Sigmoid colon (tissue), 7 donors: ENCODE results near the gene BCAS3. TPM values are rescaled to one million over a fixed set of nuclear protein-coding genes. Genes with fewer than 3 reads are reported as not detected.

ENCODE experiments used
- DNase-seq: peaks from one replicate; pipeline ENCODE4 v3.0.0-alpha.2; 2019
- H3K27ac ChIP-seq, 4 donors: fragments of 200-600 bp; sonication (generic); one replicate each; pipeline ENCODE4 v1.5.1; 2016 to 2019; ENCODE audit warnings: mild to moderate bottlenecking in 1 of 4
- H3K27me3 ChIP-seq, 3 donors: fragments of 200-600 bp; sonication (generic); one replicate each; pipeline ENCODE4 v1.5.1; 2019; ENCODE audit warnings: mild to moderate bottlenecking in 1 of 3
- H3K36me3 ChIP-seq, 4 donors: fragments of 200-600 bp; sonication (generic); one replicate each; pipeline ENCODE4 v1.5.1; 2016 to 2019
- H3K4me1 ChIP-seq, 4 donors: fragments of 200-600 bp; sonication (generic); one replicate each; pipeline ENCODE4 v1.5.1; 2017 to 2019
- H3K4me3 ChIP-seq, 4 donors: fragments of 200-600 bp; sonication (generic); one replicate each; pipeline ENCODE4 v1.5.1; 2017 to 2019; ENCODE audit warnings: mild to moderate bottlenecking in 2 of 4, moderate library complexity in 1 of 4
- H3K9me3 ChIP-seq, 4 donors: fragments of 200-600 bp in 3 of 4; sonication (generic) in 3 of 4; one replicate each; pipeline versions ENCODE4 v1.5.1 to v1.6.1; 2013 to 2019
- CTCF ChIP-seq, 4 experiments: fragments of 450-650 bp in 3 of 4; fragments of 200-600 bp in 1 of 4; IDR thresholded peaks; one replicate each; pipeline ENCODE4 v1.5.1; 2016 to 2019; ENCODE audit warnings: antibody characterized with exemption in 4 of 4, mild to moderate bottlenecking in 3 of 4, moderate library complexity in 2 of 4
- EP300 ChIP-seq, 4 donors: sonication (generic); formaldehyde crosslinking; IDR thresholded peaks; one replicate each; pipeline ENCODE4 v1.6.1; 2017; ENCODE audit warnings: antibody characterized with exemption in 4 of 4
- POLR2A ChIP-seq, 2 donors: fragments of 450-650 bp; IDR thresholded peaks; one replicate each; pipeline ENCODE4 v1.6.1; 2016; ENCODE audit warnings: antibody characterized with exemption in 2 of 2, mild to moderate bottlenecking in 2 of 2, moderate library complexity in 2 of 2
- POLR2AphosphoS5 ChIP-seq, 4 donors: sonication (generic); formaldehyde crosslinking; IDR thresholded peaks; one replicate each; pipeline ENCODE4 v1.6.1; 2017; ENCODE audit warnings: antibody characterized with exemption in 4 of 4
- WGBS, 2 donors: extraction: QIAGEN DNeasy Blood & Tissue Kit; methylation state at CpG; one replicate each; pipeline ENCODE4 v1.1.7; 2013; 5-methylcytosine and 5-hydroxymethylcytosine counted together
- intact Hi-C: fragments of 100-400 bp; cut with DNase I; formaldehyde crosslinking; loops from one replicate; pipeline ENCODE4 v1.15.1; 2023
- polyA plus RNA-seq, 3 donors: library from polyadenylated mRNA; stranded (reverse); fragments of 200-250 nt; gene quantifications; one replicate each; pipeline ENCODE4 v1.2.3, GENCODE V29; 2013
- total RNA-seq, 4 donors: library from RNA; depleted of rRNA; stranded (reverse); fragments of >200 nt; gene quantifications; one replicate each; pipeline ENCODE4 v1.1.0, GENCODE V29; 2016
- donor health status: healthy with polysubstance abuse.
- donor health status: Bipolar disorder and iron deficiency.
- donor health status: healthy.

The BCAS3 gene
- total and polyA plus RNA-seq, 7 donors = 6.3 to 38.5 (median 28.5) TPM

- Histone ChIP-seq H3K9me3 (no peaks in the 10 kb centered on the region), H3K4me1 (peaks cover 0 to 51% (median 48%) of the 10 kb centered on the region in 4 donors), H3K4me3 (peak overlapping the region in 3 of 4 donors; percentile 24 to 38 (median 32)), H3K27ac (peak overlapping the region; percentile 32 to 92 (median 48)), H3K27me3 (peaks cover 59 to 76% (median 68%) of the 10 kb centered on the region in 3 donors), H3K36me3 (no peaks in the 10 kb centered on the region)
- TF ChIP-seq POLR2AphosphoS5 (IDR thresholded peaks at IDR 0.05) = no peak
- no peak for TF ChIP-seq CTCF (IDR thresholded peaks at IDR 0.05)
- TF ChIP-seq POLR2A (IDR thresholded peaks at IDR 0.05) = no peak
- no peak for TF ChIP-seq EP300 (IDR thresholded peaks at IDR 0.05)
- 3 to 4% methylated on average over 67 of the region's 67 CpGs for WGBS, 2 donors
- intact Hi-C loops = no loop called here
- no peak for DNase-seq
Observed at GRCh38 chr17:61397086-61397842, 719.6 kb downstream of the BCAS3 start.

GRCh38 chr17:61398721-61399130 is 721.1 kb downstream of the BCAS3 start:
- no peaks in the 10 kb centered on the region for H3K36me3 ChIP-seq
- TF ChIP-seq POLR2AphosphoS5 (IDR thresholded peaks at IDR 0.05) (peak in 1 of 4 donors; percentile 19), POLR2A (IDR thresholded peaks at IDR 0.05) (peak in 1 of 2 donors; percentile 4), CTCF (IDR thresholded peaks at IDR 0.05) (no peak)
- no peaks in the 10 kb centered on the region for H3K9me3 ChIP-seq
- 6% methylated on average over 34 of the region's 34 CpGs for WGBS, 2 donors
- no peak for DNase-seq
- H3K27ac ChIP-seq = peak overlapping the region; percentile 46 to 92 (median 51)
- peaks cover 70 to 90% (median 83%) of the 10 kb centered on the region in 3 donors for H3K27me3 ChIP-seq
- peak overlapping the region; percentile 23 to 46 (median 40) for H3K4me3 ChIP-seq
- H3K4me1 ChIP-seq = peaks cover 0 to 61% (median 57%) of the 10 kb centered on the region in 4 donors
- intact Hi-C loops = no loop called here

- no peaks in the 10 kb centered on the region for H3K36me3 ChIP-seq
- TF ChIP-seq POLR2A (IDR thresholded peaks at IDR 0.05) (no peak), EP300 (IDR thresholded peaks at IDR 0.05) (no peak), POLR2AphosphoS5 (IDR thresholded peaks at IDR 0.05) (peak in 2 of 4 donors; percentile 25 to 37)
- peaks cover 0 to 68% (median 63%) of the 10 kb centered on the region in 4 donors for H3K4me1 ChIP-seq
- 1 to 2% methylated on average over 98 of the region's 98 CpGs for WGBS, 2 donors
- peaks cover 77 to 97% (median 90%) of the 10 kb centered on the region in 3 donors for H3K27me3 ChIP-seq
- DNase-seq = peak; percentile 78
- H3K27ac ChIP-seq = peak within 1 kb of the TSS; percentile 46 to 92 (median 51)
- no peaks in the 10 kb centered on the region for H3K9me3 ChIP-seq
- intact Hi-C loops = loop anchor here (5.0 kb wide), 1 partner anchor 147 kb away; no protein-coding TSS in a partner anchor
- peak within 1 kb of the TSS; percentile 23 to 46 (median 40) for H3K4me3 ChIP-seq
Observed at GRCh38 chr17:61399131-61400065, 721.7 kb downstream of the BCAS3 start, which contains the start of gene TBX2. Gene TBX2 (plus strand): TSS chr17:61399843. CDS start chr17:61400177, 334 bp downstream.

DNA sequence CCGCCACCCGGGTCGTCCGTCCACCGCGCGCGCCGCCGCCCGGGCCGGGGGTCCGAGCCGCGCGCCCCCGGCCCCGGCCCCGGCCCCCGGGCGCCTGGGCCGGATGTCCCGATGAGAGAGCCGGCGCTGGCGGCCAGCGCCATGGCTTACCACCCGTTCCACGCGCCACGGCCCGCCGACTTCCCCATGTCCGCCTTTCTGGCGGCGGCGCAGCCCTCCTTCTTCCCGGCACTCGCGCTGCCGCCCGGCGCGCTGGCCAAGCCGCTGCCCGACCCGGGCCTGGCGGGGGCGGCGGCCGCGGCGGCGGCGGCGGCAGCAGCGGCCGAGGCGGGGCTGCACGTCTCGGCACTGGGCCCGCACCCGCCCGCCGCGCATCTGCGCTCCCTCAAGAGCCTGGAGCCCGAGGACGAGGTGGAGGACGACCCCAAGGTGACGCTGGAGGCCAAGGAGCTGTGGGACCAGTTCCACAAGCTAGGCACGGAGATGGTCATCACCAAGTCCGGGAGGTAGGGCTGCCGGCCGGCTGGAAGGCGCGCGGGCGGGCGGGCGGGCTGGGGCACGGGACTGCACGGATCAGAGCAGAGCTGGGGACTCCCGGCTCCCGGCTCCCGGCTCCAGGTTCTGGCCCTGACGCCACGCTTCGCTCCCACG is 722.5 kb downstream of the BCAS3 start:
- peak; percentile 60 for DNase-seq
- peak overlapping the region; percentile 7 to 92 (median 38) for H3K27ac ChIP-seq
- peaks cover 0 to 76% (median 71%) of the 10 kb centered on the region in 4 donors for H3K4me1 ChIP-seq
- no peaks in the 10 kb centered on the region for H3K9me3 ChIP-seq
- peak overlapping the region; percentile 18 to 46 (median 40) for H3K4me3 ChIP-seq
- intact Hi-C loops = loop anchor here (5.0 kb wide), 1 partner anchor 148 kb away; no protein-coding TSS in a partner anchor
- TF ChIP-seq EP300 (IDR thresholded peaks at IDR 0.05) (no peak), POLR2AphosphoS5 (IDR thresholded peaks at IDR 0.05) (no peak), POLR2A (IDR thresholded peaks at IDR 0.05) (no peak), CTCF (IDR thresholded peaks at IDR 0.05) (no peak)
- H3K36me3 ChIP-seq = no peaks in the 10 kb centered on the region
- H3K27me3 ChIP-seq = peaks cover 85 to 100% (median 96%) of the 10 kb centered on the region in 3 donors
- WGBS, 2 donors = 1% methylated on average over 90 of the region's 90 CpGs
